ENCODE measurements around the gene PPP1R1A.

The PPP1R1A gene

DNA sequence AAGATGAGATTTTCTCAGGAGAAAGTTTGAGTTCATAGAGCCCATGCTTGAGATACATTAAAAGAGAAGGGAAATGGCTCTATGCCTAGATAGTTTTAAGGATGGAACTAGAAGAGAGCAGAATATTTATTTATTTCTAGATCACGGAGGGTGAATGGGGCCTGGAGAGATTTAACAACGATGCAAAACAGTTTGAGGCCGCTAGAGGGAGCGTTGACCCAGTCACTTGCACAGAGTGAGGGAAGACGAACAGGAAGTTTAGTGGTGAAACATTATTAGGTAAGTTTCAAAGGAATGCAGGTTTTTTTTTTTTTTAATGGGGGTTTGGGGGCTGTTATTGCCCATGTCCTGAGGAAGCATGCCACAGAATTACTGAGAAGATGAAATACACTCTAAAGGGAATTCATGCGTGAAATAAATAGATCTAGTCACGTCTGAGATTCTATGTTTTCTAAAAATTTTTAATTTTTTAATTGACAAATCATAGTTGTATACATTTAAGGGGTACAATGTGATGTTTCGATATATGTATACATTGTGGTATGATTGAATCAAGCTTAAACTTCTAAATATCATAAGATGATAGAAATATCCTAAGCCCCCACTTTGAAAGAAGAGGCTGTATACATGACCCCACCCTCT, 14.8 kb upstream of the PPP1R1A start:
- peaks cover 39% of the 10 kb centered on the region for H3K27me3 ChIP-seq (ENCODE audit: insufficient read depth, low read length)
- H3K4me1 ChIP-seq (ENCODE audit: control insufficient read depth, insufficient read depth, low read length, unreplicated experiment), result no peaks in the 10 kb centered on the region
- no peak overlapping the region for H3K4me3 ChIP-seq (ENCODE audit: low read depth, low read length)
- H2AFZ ChIP-seq (ENCODE audit: low read length, unreplicated experiment), result no peak overlapping the region
- H3K79me2 ChIP-seq (ENCODE audit: control insufficient read depth, insufficient read depth, low read length, unreplicated experiment), result no peaks in the 10 kb centered on the region
- H3K36me3 ChIP-seq (ENCODE audit: insufficient read depth, low read length), result no peaks in the 10 kb centered on the region
- no peak overlapping the region for H3K27ac ChIP-seq (ENCODE audit: low read depth, low read length)

DNA sequence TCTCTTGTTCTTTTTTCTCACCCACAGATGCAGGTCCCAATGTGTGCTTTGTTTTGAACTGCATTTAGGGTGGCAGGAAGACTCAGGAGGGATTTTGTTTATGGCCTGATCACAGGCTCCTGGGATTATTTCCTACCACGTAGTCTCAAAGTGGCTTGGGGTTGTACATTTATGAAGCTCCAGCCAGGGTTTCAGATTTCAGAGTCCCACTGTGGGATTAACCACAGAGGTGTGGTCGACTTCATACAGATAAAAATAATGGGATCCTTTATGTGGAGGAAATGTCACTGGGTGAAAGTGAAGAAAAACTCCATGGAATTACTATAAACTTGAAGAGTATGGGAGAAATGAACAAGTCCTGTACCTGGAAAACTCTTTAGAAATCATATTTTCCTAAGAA, 14.2 kb upstream of the PPP1R1A start:
- H3K36me3 ChIP-seq (ENCODE audit: insufficient read depth, low read length), result no peaks in the 10 kb centered on the region
- H3K4me3 ChIP-seq (ENCODE audit: low read depth, low read length), result no peak overlapping the region
- no peaks in the 10 kb centered on the region for H3K79me2 ChIP-seq (ENCODE audit: control insufficient read depth, insufficient read depth, low read length, unreplicated experiment)
- H2AFZ ChIP-seq (ENCODE audit: low read length, unreplicated experiment), result no peak overlapping the region
- H3K27ac ChIP-seq (ENCODE audit: low read depth, low read length), result no peak overlapping the region
- no peaks in the 10 kb centered on the region for H3K4me1 ChIP-seq (ENCODE audit: control insufficient read depth, insufficient read depth, low read length, unreplicated experiment)
- H3K27me3 ChIP-seq (ENCODE audit: insufficient read depth, low read length), result peaks cover 39% of the 10 kb centered on the region

DNA sequence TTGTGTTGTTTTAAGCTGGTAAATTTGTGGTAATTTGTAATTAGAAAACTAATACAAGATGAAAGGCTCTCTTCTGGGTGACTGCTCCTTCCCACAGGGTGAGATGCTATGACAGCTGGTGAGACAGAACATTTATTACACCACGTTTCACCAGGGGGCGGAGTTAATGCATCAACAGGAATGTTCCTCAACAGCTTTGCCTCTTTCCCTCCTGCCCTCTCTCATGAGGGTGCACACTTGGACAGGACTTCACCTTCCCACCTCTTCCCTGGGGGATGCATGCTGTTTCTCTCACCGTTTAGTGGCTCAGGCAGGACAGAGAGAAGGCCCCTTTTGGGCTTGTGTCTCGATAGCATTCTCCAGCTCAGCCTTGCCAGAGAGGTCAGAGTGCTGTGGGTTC, 13.4 kb upstream of the PPP1R1A start:
- Histone ChIP-seq H3K27me3 (ENCODE audit: insufficient read depth, low read length) (peaks cover 31% of the 10 kb centered on the region), H3K4me3 (ENCODE audit: low read depth, low read length) (no peak overlapping the region), H2AFZ (ENCODE audit: low read length, unreplicated experiment) (no peak overlapping the region), H3K36me3 (ENCODE audit: insufficient read depth, low read length) (no peaks in the 10 kb centered on the region), H3K4me1 (ENCODE audit: control insufficient read depth, insufficient read depth, low read length, unreplicated experiment) (no peaks in the 10 kb centered on the region), H3K27ac (ENCODE audit: low read depth, low read length) (no peak overlapping the region), H3K79me2 (ENCODE audit: control insufficient read depth, insufficient read depth, low read length, unreplicated experiment) (no peaks in the 10 kb centered on the region)

DNA sequence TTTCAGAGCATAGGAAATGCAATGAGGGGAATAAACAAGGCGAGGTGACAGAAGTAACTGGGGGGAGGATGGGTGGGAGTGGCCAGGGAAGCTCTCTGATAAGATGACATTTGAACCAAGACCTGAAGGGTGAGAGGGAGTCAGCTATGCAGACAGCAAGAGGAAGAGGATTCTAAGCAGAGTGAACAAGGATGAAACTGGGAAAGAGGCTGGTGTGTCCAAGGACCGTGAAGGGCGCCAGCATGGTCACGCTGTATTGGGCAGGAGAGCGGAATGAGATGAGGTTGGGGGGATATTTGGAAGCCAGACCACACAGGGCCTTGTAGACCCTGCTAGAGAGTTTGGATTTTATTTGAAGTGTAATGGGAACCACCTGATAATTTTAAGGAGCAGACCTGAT, 10.5 kb upstream of the PPP1R1A start:
- Histone ChIP-seq H3K36me3 (ENCODE audit: insufficient read depth, low read length) (no peaks in the 10 kb centered on the region), H3K4me3 (ENCODE audit: low read depth, low read length) (no peak overlapping the region), H3K27ac (ENCODE audit: low read depth, low read length) (no peak overlapping the region), H2AFZ (ENCODE audit: low read length, unreplicated experiment) (no peak overlapping the region), H3K27me3 (ENCODE audit: insufficient read depth, low read length) (peaks cover 39% of the 10 kb centered on the region), H3K4me1 (ENCODE audit: control insufficient read depth, insufficient read depth, low read length, unreplicated experiment) (no peaks in the 10 kb centered on the region), H3K79me2 (ENCODE audit: control insufficient read depth, insufficient read depth, low read length, unreplicated experiment) (no peaks in the 10 kb centered on the region)

DNA sequence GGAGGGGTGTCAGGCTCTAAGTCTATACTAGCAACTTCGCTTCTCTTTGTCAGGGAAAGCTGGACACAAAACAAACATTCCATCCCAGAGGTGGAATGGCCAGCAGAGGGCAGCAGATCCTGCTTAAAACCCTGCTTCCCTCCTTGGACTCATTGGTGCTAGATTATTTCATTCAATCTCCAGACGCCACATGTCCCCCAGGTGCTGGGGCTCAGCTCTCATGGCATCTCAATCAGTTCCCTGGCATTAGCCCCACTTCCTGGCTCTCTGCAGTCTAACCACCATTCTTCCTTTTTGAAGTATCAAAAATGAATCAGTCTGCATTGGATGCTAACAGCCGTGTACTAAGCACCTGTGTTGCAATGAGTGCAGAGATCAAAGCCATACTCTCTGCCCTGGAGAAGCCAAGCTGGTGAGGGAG, 8.1 kb upstream of the PPP1R1A start:
- Histone ChIP-seq H3K36me3 (ENCODE audit: insufficient read depth, low read length) (no peaks in the 10 kb centered on the region), H3K4me1 (ENCODE audit: control insufficient read depth, insufficient read depth, low read length, unreplicated experiment) (no peaks in the 10 kb centered on the region), H3K4me3 (ENCODE audit: low read depth, low read length) (no peak overlapping the region), H3K79me2 (ENCODE audit: control insufficient read depth, insufficient read depth, low read length, unreplicated experiment) (no peaks in the 10 kb centered on the region), H2AFZ (ENCODE audit: low read length, unreplicated experiment) (no peak overlapping the region), H3K27ac (ENCODE audit: low read depth, low read length) (no peak overlapping the region), H3K27me3 (ENCODE audit: insufficient read depth, low read length) (peaks cover 50% of the 10 kb centered on the region)

DNA sequence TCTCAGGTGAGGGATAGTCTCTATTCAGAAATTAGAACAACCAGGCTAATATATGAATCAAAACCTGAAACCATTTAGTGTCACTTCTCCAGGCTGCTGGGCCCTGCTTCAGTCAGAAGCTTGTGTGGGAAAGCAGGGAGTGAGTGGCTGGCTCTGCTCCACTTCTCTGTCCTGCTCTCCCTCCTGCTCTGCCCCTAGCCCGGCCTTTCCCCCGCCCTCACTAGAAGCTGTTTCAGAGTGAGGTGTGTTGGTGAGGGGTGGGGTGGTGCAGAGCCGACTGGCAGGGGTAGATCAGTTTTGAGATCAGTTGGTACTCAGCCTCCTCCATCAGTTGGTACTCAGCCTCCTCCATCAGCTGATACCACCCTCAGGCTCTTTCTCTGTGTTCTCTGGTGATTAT, 7.0 kb upstream of the PPP1R1A start:
- Histone ChIP-seq H3K36me3 (ENCODE audit: insufficient read depth, low read length) (no peaks in the 10 kb centered on the region), H3K4me1 (ENCODE audit: control insufficient read depth, insufficient read depth, low read length, unreplicated experiment) (no peaks in the 10 kb centered on the region), H2AFZ (ENCODE audit: low read length, unreplicated experiment) (no peak overlapping the region), H3K79me2 (ENCODE audit: control insufficient read depth, insufficient read depth, low read length, unreplicated experiment) (no peaks in the 10 kb centered on the region), H3K27me3 (ENCODE audit: insufficient read depth, low read length) (peaks cover 55% of the 10 kb centered on the region), H3K27ac (ENCODE audit: low read depth, low read length) (no peak overlapping the region), H3K4me3 (ENCODE audit: low read depth, low read length) (no peak overlapping the region)

DNA sequence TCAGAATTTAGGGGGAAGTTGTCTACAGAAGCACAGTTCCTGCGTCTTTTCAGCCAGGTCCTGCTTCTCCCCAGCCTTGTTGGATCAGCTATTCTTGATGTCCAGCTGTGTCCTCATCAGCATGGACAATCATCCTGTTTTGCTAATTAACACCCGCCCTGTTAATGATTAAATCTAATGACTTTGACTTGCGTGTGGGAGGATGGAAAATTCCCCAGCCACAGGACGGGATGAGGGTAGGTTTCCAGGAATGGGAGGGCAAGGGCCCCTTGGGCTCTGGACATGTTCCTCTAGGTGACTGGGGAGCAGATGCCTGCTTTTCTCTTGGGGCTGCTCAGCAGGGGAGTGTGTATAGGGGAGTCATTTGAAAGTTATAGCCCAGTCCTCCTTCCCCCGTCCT, 5.3 kb upstream of the PPP1R1A start:
- H3K79me2 ChIP-seq (ENCODE audit: control insufficient read depth, insufficient read depth, low read length, unreplicated experiment), result no peaks in the 10 kb centered on the region
- no peak overlapping the region for H3K27ac ChIP-seq (ENCODE audit: low read depth, low read length)
- H3K36me3 ChIP-seq (ENCODE audit: insufficient read depth, low read length), result no peaks in the 10 kb centered on the region
- H3K27me3 ChIP-seq (ENCODE audit: insufficient read depth, low read length), result peaks cover 62% of the 10 kb centered on the region
- H3K4me1 ChIP-seq (ENCODE audit: control insufficient read depth, insufficient read depth, low read length, unreplicated experiment), result no peaks in the 10 kb centered on the region
- no peak overlapping the region for H2AFZ ChIP-seq (ENCODE audit: low read length, unreplicated experiment)
- H3K4me3 ChIP-seq (ENCODE audit: low read depth, low read length), result no peak overlapping the region

DNA sequence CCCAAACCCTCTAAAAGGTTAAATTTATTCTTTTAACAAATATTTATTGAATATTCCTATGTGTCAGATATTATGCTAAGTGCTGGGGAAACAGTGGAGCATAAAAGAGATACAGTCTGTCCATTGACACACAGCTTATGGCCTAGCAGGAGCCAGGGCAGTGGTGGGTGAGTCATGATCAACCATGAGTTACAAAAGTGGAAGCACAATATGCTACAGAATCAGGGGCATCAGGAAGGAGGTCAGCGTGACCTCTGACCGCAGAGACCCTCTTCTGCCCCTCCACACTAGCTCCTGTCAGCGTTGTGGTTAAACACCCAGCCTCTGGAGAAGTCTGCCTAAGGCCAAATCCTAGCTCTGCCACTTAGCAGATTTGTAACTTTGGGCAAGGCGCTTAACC, 4.7 kb upstream of the PPP1R1A start:
- Histone ChIP-seq H3K27ac (ENCODE audit: low read depth, low read length) (no peak overlapping the region), H3K27me3 (ENCODE audit: insufficient read depth, low read length) (peaks cover 60% of the 10 kb centered on the region), H2AFZ (ENCODE audit: low read length, unreplicated experiment) (no peak overlapping the region), H3K79me2 (ENCODE audit: control insufficient read depth, insufficient read depth, low read length, unreplicated experiment) (no peaks in the 10 kb centered on the region), H3K36me3 (ENCODE audit: insufficient read depth, low read length) (no peaks in the 10 kb centered on the region), H3K4me1 (ENCODE audit: control insufficient read depth, insufficient read depth, low read length, unreplicated experiment) (no peaks in the 10 kb centered on the region), H3K4me3 (ENCODE audit: low read depth, low read length) (no peak overlapping the region)

DNA sequence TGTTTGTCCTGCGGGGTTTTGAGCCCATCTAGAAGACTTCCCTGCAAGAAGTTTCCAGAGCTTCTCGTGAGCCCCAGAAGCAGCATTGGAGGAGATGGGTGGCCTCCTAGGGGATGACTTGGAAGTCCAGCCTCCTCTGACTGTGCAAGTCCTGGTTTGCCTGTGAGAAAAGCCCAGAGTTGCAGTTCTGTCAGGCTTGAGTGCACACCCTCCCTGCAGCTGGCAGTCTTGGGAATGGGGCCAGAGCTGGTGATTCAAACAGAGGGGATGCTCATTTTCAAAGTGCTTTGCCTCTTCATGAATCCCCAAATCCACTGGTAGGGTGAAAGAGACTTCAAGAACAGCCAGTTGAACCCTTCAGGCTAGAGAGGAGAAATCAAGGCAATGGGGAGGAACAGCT, 3.9 kb upstream of the PPP1R1A start:
- no peaks in the 10 kb centered on the region for H3K36me3 ChIP-seq (ENCODE audit: insufficient read depth, low read length)
- H3K4me1 ChIP-seq (ENCODE audit: control insufficient read depth, insufficient read depth, low read length, unreplicated experiment), result no peaks in the 10 kb centered on the region
- H3K27ac ChIP-seq (ENCODE audit: low read depth, low read length), result no peak overlapping the region
- no peak overlapping the region for H2AFZ ChIP-seq (ENCODE audit: low read length, unreplicated experiment)
- peaks cover 63% of the 10 kb centered on the region for H3K27me3 ChIP-seq (ENCODE audit: insufficient read depth, low read length)
- no peak overlapping the region for H3K4me3 ChIP-seq (ENCODE audit: low read depth, low read length)
- no peaks in the 10 kb centered on the region for H3K79me2 ChIP-seq (ENCODE audit: control insufficient read depth, insufficient read depth, low read length, unreplicated experiment)

DNA sequence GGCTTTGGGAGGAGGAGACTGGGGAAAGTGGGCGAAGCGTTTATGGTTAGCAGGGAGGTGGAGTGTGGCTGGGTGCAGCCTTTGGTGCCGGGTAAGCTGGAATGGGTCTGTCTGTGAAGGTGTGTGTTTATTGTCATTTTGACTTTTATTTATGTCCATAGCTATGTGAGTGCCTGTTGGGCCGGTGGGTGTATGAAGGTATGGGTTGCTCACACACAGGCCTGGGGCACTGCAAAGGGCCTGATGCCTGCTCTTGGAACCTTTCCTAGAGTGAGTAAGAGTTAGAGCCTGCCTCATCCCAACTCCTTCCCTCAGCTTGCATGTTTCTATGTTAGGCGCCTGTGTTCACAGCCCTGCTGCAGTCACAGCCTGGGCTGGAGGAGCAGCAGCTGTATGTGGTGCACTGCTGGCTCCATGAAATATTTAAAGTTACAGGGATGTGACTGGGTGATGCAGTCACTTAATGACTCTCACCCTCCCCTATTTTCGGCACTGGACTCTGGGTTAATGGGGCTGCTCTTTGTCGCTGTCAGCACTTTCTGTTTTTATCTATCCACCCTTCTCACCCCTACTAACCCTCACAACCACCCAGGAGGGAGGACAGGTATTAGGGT, 2.6 kb upstream of the PPP1R1A start:
- Histone ChIP-seq H2AFZ (ENCODE audit: low read length, unreplicated experiment) (no peak overlapping the region), H3K79me2 (ENCODE audit: control insufficient read depth, insufficient read depth, low read length, unreplicated experiment) (no peaks in the 10 kb centered on the region), H3K36me3 (ENCODE audit: insufficient read depth, low read length) (no peaks in the 10 kb centered on the region), H3K4me1 (ENCODE audit: control insufficient read depth, insufficient read depth, low read length, unreplicated experiment) (no peaks in the 10 kb centered on the region), H3K27ac (ENCODE audit: low read depth, low read length) (no peak overlapping the region), H3K27me3 (ENCODE audit: insufficient read depth, low read length) (peaks cover 76% of the 10 kb centered on the region), H3K4me3 (ENCODE audit: low read depth, low read length) (no peak overlapping the region)

DNA sequence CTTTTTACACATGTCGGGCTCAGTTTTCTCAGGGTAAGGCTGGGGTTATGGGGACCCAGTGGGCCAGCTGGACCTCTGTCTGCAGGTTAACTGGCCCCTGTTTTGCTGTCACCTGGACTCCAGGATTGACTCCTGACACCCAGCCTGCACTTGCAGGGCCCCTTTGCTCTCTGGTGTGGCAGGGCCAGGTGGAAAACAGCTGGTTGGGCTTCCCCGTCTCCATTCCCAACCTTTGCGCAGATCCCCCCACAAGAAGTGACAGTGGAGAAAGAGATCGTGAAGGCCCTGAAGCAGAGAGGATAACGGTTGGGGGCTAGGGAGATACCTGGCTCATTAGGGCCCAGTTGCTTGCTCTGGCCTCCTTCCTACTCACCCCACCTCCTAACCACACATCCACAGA, 1.5 kb upstream of the PPP1R1A start:
- no peak overlapping the region for H2AFZ ChIP-seq (ENCODE audit: low read length, unreplicated experiment)
- no peak overlapping the region for H3K4me3 ChIP-seq (ENCODE audit: low read depth, low read length)
- H3K27me3 ChIP-seq (ENCODE audit: insufficient read depth, low read length), result peaks cover 76% of the 10 kb centered on the region
- no peaks in the 10 kb centered on the region for H3K36me3 ChIP-seq (ENCODE audit: insufficient read depth, low read length)
- H3K4me1 ChIP-seq (ENCODE audit: control insufficient read depth, insufficient read depth, low read length, unreplicated experiment), result no peaks in the 10 kb centered on the region
- no peak overlapping the region for H3K27ac ChIP-seq (ENCODE audit: low read depth, low read length)
- H3K79me2 ChIP-seq (ENCODE audit: control insufficient read depth, insufficient read depth, low read length, unreplicated experiment), result no peaks in the 10 kb centered on the region
